Stomach (tissue), 4 donors: ENCODE results near the gene L3MBTL1.

ENCODE experiments used
- EP300 ChIP-seq: sonication (generic); formaldehyde crosslinking; IDR thresholded peaks from one replicate; pipeline ENCODE4 v1.6.1; 2017; ENCODE audit warnings: antibody characterized with exemption
- TF ChIP-seq, protein P1 (sequence below), 7 experiments: fragments of 450-650 bp in 4 of 7; fragments of 200-600 bp in 3 of 7; sonication (generic) in 3 of 7; IDR thresholded peaks; one replicate each; pipeline ENCODE4 v1.5.1; 2016 to 2019; ENCODE audit warnings: antibody characterized with exemption in 7 of 7, control low read depth in 2 of 7, mild to moderate bottlenecking in 1 of 7

DNA sequence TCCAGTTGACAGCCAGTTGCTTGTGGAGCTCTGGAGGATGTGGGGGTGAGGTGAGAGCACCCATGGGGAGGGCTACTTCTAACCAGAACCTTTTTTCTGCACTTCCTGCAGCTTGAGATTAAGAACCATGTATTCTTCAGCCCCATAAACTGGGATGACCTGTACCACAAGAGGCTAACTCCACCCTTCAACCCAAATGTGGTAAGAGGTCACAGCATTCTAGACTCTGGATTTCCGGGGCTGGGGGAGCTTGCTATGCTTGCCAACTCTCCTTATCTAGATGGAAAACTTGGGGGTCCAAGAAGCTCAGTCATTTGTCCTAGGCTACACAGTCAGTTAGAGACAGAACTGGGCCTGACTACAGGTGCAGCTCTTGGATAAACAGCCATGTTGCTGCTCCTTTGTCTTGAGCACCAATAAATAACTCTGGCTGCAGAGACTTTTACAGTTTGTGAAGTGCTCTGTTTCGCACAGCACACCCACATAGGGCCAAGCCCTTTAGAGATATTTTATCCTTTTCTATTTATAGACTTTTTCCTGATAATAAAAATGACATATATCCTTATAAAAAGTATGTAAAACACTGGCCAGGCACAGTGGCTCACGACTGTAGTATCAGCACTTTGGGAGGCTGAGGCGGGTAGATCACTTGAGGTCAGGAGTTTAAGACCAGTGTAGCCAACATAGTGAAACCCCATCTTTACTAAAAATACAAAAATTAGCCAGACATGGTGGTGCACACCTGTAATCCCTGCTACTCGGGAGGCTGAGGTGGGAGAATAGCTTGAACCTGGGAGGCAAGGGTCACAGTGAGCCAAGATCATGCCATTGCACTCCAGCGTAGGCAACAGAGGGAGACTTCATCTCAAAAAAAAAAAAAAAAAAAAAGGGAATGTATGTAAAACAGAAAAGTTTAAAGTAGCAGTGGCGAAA, 72.6 kb downstream of the L3MBTL1 start:
- TF ChIP-seq, protein P1, sequence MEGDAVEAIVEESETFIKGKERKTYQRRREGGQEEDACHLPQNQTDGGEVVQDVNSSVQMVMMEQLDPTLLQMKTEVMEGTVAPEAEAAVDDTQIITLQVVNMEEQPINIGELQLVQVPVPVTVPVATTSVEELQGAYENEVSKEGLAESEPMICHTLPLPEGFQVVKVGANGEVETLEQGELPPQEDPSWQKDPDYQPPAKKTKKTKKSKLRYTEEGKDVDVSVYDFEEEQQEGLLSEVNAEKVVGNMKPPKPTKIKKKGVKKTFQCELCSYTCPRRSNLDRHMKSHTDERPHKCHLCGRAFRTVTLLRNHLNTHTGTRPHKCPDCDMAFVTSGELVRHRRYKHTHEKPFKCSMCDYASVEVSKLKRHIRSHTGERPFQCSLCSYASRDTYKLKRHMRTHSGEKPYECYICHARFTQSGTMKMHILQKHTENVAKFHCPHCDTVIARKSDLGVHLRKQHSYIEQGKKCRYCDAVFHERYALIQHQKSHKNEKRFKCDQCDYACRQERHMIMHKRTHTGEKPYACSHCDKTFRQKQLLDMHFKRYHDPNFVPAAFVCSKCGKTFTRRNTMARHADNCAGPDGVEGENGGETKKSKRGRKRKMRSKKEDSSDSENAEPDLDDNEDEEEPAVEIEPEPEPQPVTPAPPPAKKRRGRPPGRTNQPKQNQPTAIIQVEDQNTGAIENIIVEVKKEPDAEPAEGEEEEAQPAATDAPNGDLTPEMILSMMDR (IDR thresholded peaks at IDR 0.05) = no peak
- TF ChIP-seq EP300 = no peak
